Astrocyte of the cerebellum (primary cell): ENCODE results near the gene ONECUT1.
A peak's percentile ranks its signal among the peaks of the same experiment; 100 is the strongest.

Source experiments
- DNase-seq: peaks from one replicate; pipeline ENCODE4 v3.0.0-alpha.2; 2011; ENCODE audit warnings: low read depth
- H3K4me3 ChIP-seq: 2 replicates; pipeline ENCODE4 v1.5.1; 2011; ENCODE audit warnings: mild to moderate bottlenecking, low read depth, low read length, moderate library complexity
- CTCF ChIP-seq: IDR thresholded peaks from 2 replicates; pipeline ENCODE4 v1.5.1; 2012; ENCODE audit warnings: low read length, low read depth, moderate library complexity, mild to moderate bottlenecking; ENCODE audit errors: missing control alignments
- in situ Hi-C: cut with HindIII; loops from 2 replicates; pipeline ENCODE4 v1.10.0; 2017; ENCODE audit warnings: low sequenced_read_pairs

Gene ONECUT1

GRCh38 chr15:52787123-52787503 is 3.0 kb downstream of the ONECUT1 start:
- in situ Hi-C loops, result loop anchor here (25.0 kb wide), 1 partner anchor 925 kb away; no protein-coding TSS in a partner anchor
- no peak for TF ChIP-seq CTCF
- no peak for DNase-seq
- no peak overlapping the region for H3K4me3 ChIP-seq

GRCh38 chr15:52786436-52787122 is 3.6 kb downstream of the ONECUT1 start:
- no peak for DNase-seq
- TF ChIP-seq CTCF, result no peak
- H3K4me3 ChIP-seq, result no peak overlapping the region
- in situ Hi-C loops, result loop anchor here (25.0 kb wide), 1 partner anchor 926 kb away; no protein-coding TSS in a partner anchor

GRCh38 chr15:52785672-52786406 is 4.3 kb downstream of the ONECUT1 start:
- DNase-seq, result no peak
- no peak overlapping the region for H3K4me3 ChIP-seq
- in situ Hi-C loops, result loop anchor here (25.0 kb wide), 1 partner anchor 926 kb away; no protein-coding TSS in a partner anchor
- TF ChIP-seq CTCF, result no peak

GRCh38 chr15:52784799-52785671 is 5.1 kb downstream of the ONECUT1 start:
- in situ Hi-C loops, result loop anchor here (25.0 kb wide), 1 partner anchor 927 kb away; no protein-coding TSS in a partner anchor

GRCh38 chr15:52783929-52784798 is 6.0 kb downstream of the ONECUT1 start:
- H3K4me3 ChIP-seq, result no peak overlapping the region
- DNase-seq, result no peak
- in situ Hi-C loops, result loop anchor here (25.0 kb wide), 1 partner anchor 928 kb away; no protein-coding TSS in a partner anchor
- peak; percentile 65 for TF ChIP-seq CTCF

More at GRCh38 chr15:52784799-52785671, 5.1 kb downstream of the ONECUT1 start:
- no peak for TF ChIP-seq CTCF
- no peak for DNase-seq
- H3K4me3 ChIP-seq, result no peak overlapping the region
